Neuronal stem cell (in vitro differentiated cells): Measurements from ENCODE around the gene PLAGL1. TPM values are rescaled to one million over a fixed set of nuclear protein-coding genes. Genes with fewer than 3 reads are reported as not detected.

Experiments used
- DNase-seq: peaks from one replicate; pipeline ENCODE4 v3.0.0-alpha.2; 2013; ENCODE audit warnings: low spot score
- H2AFZ ChIP-seq: one replicate; pipeline ENCODE4 v1.6.1; 2013; ENCODE audit warnings: mild to moderate bottlenecking, low read length, inconsistent platforms
- H2AK5ac ChIP-seq: 2 replicates; pipeline ENCODE4 v1.6.1; 2013; ENCODE audit warnings: low read depth, mild to moderate bottlenecking, inconsistent platforms, low read length, moderate library complexity, mixed read lengths
- H2BK120ac ChIP-seq: 2 replicates; pipeline ENCODE4 v1.6.1; 2013; ENCODE audit warnings: low read depth, mild to moderate bottlenecking, inconsistent platforms, low read length, moderate library complexity, mixed read lengths
- H2BK12ac ChIP-seq: one replicate; pipeline ENCODE4 v1.6.1; 2013; ENCODE audit warnings: low read length, inconsistent platforms
- H2BK15ac ChIP-seq: 2 replicates; pipeline ENCODE4 v1.6.1; 2013; ENCODE audit warnings: mild to moderate bottlenecking, low read length, inconsistent platforms, mixed read lengths
- H2BK5ac ChIP-seq: one replicate; pipeline ENCODE4 v1.6.1; 2013; ENCODE audit warnings: inconsistent platforms, mild to moderate bottlenecking, low read length, moderate library complexity
- H3K14ac ChIP-seq: one replicate; pipeline ENCODE4 v1.6.1; 2013; ENCODE audit warnings: low read length, inconsistent platforms
- H3K18ac ChIP-seq: 2 replicates; pipeline ENCODE4 v1.6.1; 2013; ENCODE audit warnings: low read length, inconsistent platforms
- H3K23ac ChIP-seq: 2 replicates; pipeline ENCODE4 v1.6.1; 2013; ENCODE audit warnings: low read depth, mild to moderate bottlenecking, mixed read lengths, low read length, inconsistent platforms; ENCODE audit not compliant: poor library complexity
- H3K27ac ChIP-seq: replicated peaks from 3 replicates; pipeline ENCODE4 v1.5.1; 2013; ENCODE audit warnings: low read length, inconsistent platforms
- H3K27me3 ChIP-seq, 3 experiments: 2 replicates each; pipeline ENCODE4 v1.6.1; 2013; ENCODE audit warnings: low read length in 3 of 3, mild to moderate bottlenecking in 2 of 3, inconsistent platforms in 1 of 3, low read depth in 1 of 3, mixed read lengths in 1 of 3, moderate library complexity in 1 of 3; ENCODE audit not compliant: control insufficient read depth in 3 of 3, insufficient read depth in 3 of 3
- H3K36me3 ChIP-seq, 2 donors: replicated peaks in 1 of 2; 2 replicates each; pipeline ENCODE4 v1.6.1; 2013; ENCODE audit warnings: low read length in 2 of 2; ENCODE audit not compliant: control insufficient read depth in 2 of 2, insufficient read depth in 2 of 2
- H3K4ac ChIP-seq: 2 replicates; pipeline ENCODE4 v1.6.1; 2013; ENCODE audit warnings: inconsistent platforms, mild to moderate bottlenecking, low read length, moderate library complexity
- H3K4me1 ChIP-seq, 2 donors: 1 replicate in 1 of 2; 2 replicates in 1 of 2; pipeline ENCODE4 v1.6.1; 2013; ENCODE audit warnings: low read length in 2 of 2, low read depth in 1 of 2; ENCODE audit not compliant: control insufficient read depth in 2 of 2, insufficient read depth in 1 of 2
- H3K4me2 ChIP-seq: one replicate; pipeline ENCODE4 v1.6.1; 2013; ENCODE audit warnings: mild to moderate bottlenecking, low read length, inconsistent platforms; ENCODE audit not compliant: insufficient read depth, poor library complexity, severe bottlenecking
- H3K4me3 ChIP-seq, 2 donors: 2 replicates each; pipeline ENCODE4 v1.5.1; 2013; ENCODE audit warnings: low read length in 2 of 2, mild to moderate bottlenecking in 2 of 2, inconsistent platforms in 1 of 2, moderate library complexity in 1 of 2
- H3K79me1 ChIP-seq: one replicate; pipeline ENCODE4 v1.6.1; 2013; ENCODE audit warnings: low read depth, mild to moderate bottlenecking, inconsistent platforms, low read length, moderate library complexity
- H3K9ac ChIP-seq: one replicate; pipeline ENCODE4 v1.6.1; 2013; ENCODE audit warnings: mild to moderate bottlenecking, low read depth, low read length, inconsistent platforms; ENCODE audit not compliant: poor library complexity
- H3K9me3 ChIP-seq, 2 donors: replicated peaks in 1 of 2; 2 replicates each; pipeline versions ENCODE3 to v1.6.1; 2013; ENCODE audit warnings: low read length in 2 of 2, mild to moderate bottlenecking in 2 of 2, inconsistent platforms in 1 of 2, low read depth in 1 of 2, mixed read lengths in 1 of 2, moderate library complexity in 1 of 2; ENCODE audit not compliant: control insufficient read depth in 2 of 2, insufficient read depth in 1 of 2
- H4K8ac ChIP-seq: one replicate; pipeline ENCODE4 v1.6.1; 2013; ENCODE audit warnings: low read depth, mild to moderate bottlenecking, inconsistent platforms, low read length, moderate library complexity
- H4K91ac ChIP-seq: one replicate; pipeline ENCODE4 v1.6.1; 2013; ENCODE audit warnings: low read length, low read depth, mild to moderate bottlenecking, inconsistent platforms; ENCODE audit not compliant: poor library complexity
- WGBS, 2 donors: extraction: QIAGEN DNeasy Blood & Tissue Kit; methylation state at CpG; one replicate each; pipeline ENCODE4 v1.1.7; 2013; ENCODE audit warnings: missing lambda C conversion rate in 2 of 2, mixed read lengths in 1 of 2; ENCODE audit not compliant: insufficient read length in 2 of 2, insufficient replicate concordance in 1 of 2; ENCODE audit errors: extremely low coverage in 2 of 2; 5-methylcytosine and 5-hydroxymethylcytosine counted together
- small RNA-seq: library from polyadenylated mRNA; stranded (forward); fragments of <200 nt; extraction: miRNeasy Mini kit (QIAGEN cat#:217004); gene quantifications from one replicate; pipeline ENCODE3, GENCODE V24; 2013; ENCODE audit not compliant: insufficient read depth

Gene PLAGL1

DNA sequence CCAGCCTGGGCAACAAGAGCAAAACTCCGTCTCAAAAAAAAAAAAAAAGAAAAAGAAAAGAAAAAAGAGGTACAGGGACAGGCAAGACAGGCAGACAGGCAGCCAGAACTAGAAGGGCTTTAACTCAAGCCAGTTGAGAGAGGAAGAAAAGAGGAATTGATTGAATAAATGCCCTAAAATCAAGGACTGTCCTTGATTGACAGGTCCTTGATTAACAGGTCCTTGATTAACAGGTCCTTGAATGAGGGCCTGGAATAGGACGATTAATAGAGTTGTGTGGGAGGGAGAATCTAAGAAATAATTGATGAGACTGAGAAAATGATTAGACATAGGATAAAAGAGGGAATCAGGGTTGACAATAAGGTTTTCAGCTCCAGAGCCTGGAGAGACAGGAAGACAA lies 107.7 kb downstream of the PLAGL1 start:
- Histone ChIP-seq H2BK15ac (no peak overlapping the region), H2AK5ac (no peak overlapping the region), H4K8ac (no peak overlapping the region), H3K4me2 (no peak overlapping the region), H3K4me1 (no peaks in the 10 kb centered on the region), H3K27ac (no peak overlapping the region), H2BK5ac (no peak overlapping the region), H3K14ac (no peak overlapping the region), H3K79me1 (no peaks in the 10 kb centered on the region), H3K9ac (no peak overlapping the region), H3K36me3 (no peaks in the 10 kb centered on the region), H3K4me3 (no peak overlapping the region), H3K27me3 (no peaks in the 10 kb centered on the region), H2BK12ac (no peak overlapping the region), H4K91ac (no peak overlapping the region), H2BK120ac (no peak overlapping the region), H3K4ac (no peak overlapping the region), H2AFZ (no peak overlapping the region), H3K9me3 (no peaks in the 10 kb centered on the region), H3K23ac (no peak overlapping the region), H3K18ac (no peak overlapping the region)
- no peak for DNase-seq
- no CpG with 5 or more reads among the region's 2 CpGs for WGBS, 2 donors

DNA sequence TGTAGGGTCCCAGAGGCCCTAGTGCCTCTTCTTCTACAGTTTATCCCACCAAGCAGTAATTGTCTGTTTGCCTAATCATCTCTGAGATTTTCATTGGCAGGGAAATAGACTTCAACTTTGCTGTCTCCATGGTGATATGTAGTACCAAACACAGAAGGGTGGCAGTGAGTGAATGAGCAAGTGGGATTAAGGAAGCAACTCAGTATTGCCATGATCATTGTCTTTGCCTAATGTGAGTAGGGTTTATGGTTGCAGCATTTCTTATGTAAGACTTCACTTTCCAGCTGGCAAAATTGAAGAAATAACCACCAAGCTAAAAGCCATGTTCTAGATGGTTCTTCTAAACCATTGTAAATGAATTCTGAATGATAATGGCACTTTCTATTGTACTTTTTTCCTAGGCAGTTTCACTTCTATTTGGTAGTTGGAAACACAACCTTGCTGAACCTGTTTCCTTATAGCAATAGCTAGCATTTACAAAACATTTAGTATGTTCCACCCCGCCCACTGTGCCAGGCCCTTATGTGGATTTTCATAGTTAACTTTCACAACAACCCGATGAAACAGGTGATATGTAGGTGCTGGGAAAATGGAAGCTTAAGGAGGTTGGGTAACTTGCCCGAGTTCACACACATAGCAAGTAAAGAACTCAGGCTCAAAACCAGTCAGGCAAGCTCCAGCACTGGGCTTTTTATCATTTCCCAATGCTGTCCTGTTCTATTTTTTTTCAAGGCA lies 111.8 kb downstream of the PLAGL1 start:
- H2AK5ac ChIP-seq, result no peak overlapping the region
- no peak overlapping the region for H3K27ac ChIP-seq
- no peak overlapping the region for H3K9ac ChIP-seq
- no peak overlapping the region for H4K8ac ChIP-seq
- WGBS, 2 donors, result no CpG with 5 or more reads among the region's 3 CpGs
- H3K14ac ChIP-seq, result no peak overlapping the region
- H3K79me1 ChIP-seq, result no peaks in the 10 kb centered on the region
- no peak overlapping the region for H2BK120ac ChIP-seq
- no peak overlapping the region for H3K4ac ChIP-seq
- no peak overlapping the region for H2BK15ac ChIP-seq
- no peak overlapping the region for H2BK5ac ChIP-seq
- no peaks in the 10 kb centered on the region for H3K36me3 ChIP-seq
- no peak overlapping the region for H3K23ac ChIP-seq
- H4K91ac ChIP-seq, result no peak overlapping the region
- DNase-seq, result no peak
- no peak overlapping the region for H2BK12ac ChIP-seq
- peak overlapping the region; percentile 37 for H2AFZ ChIP-seq
- H3K9me3 ChIP-seq, result no peaks in the 10 kb centered on the region
- no peak overlapping the region for H3K18ac ChIP-seq
- H3K4me2 ChIP-seq, result no peak overlapping the region
- H3K4me1 ChIP-seq, result no peaks in the 10 kb centered on the region
- no peaks in the 10 kb centered on the region for H3K27me3 ChIP-seq
- H3K4me3 ChIP-seq, result no peak overlapping the region

DNA sequence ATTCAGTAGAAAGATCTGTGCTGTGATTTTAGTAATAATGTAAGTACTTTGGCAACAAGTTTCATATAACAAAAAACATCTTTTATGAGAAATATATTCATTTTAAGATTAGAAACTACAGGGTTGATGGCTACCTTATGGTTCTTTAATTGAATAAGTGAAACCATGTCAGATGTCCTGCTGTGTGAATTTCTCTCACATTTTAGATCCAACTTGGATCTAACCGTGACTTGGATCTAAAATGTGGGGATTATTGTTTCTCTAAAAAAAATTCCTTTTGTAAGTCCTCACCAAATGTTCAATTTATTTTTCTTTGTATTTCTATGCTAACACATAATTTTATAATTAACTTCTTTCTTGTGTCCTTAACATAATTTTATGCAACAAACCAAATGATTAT lies 113.4 kb downstream of the PLAGL1 start:
- Histone ChIP-seq H3K36me3 (no peaks in the 10 kb centered on the region), H2AK5ac (no peak overlapping the region), H3K18ac (no peak overlapping the region), H3K27me3 (no peaks in the 10 kb centered on the region), H3K4me3 (no peak overlapping the region), H3K23ac (no peak overlapping the region), H2BK15ac (no peak overlapping the region), H4K8ac (no peak overlapping the region), H2BK12ac (no peak overlapping the region), H2BK120ac (no peak overlapping the region), H3K4me2 (no peak overlapping the region), H3K4ac (no peak overlapping the region), H3K14ac (no peak overlapping the region), H2BK5ac (no peak overlapping the region), H3K27ac (no peak overlapping the region), H3K79me1 (no peaks in the 10 kb centered on the region), H2AFZ (no peak overlapping the region), H3K4me1 (no peaks in the 10 kb centered on the region), H3K9me3 (no peaks in the 10 kb centered on the region), H4K91ac (no peak overlapping the region), H3K9ac (no peak overlapping the region)
- no peak for DNase-seq
- no CpG with 5 or more reads among the region's 1 CpG for WGBS, 2 donors

Small RNA genes within 50 kb of the gene (small RNA-seq; reads per million reads assigned to genes)
- gene RF02143, result not detected
